ENCODE measurements around the gene MYH15.

MYH15 gene

GRCh38 chr3:108509263-108509662 is 1.1 kb downstream of the MYH15 start:
- Histone ChIP-seq H3K4me1 (ENCODE audit: control insufficient read depth, low read depth, low read length) (no peaks in the 10 kb centered on the region), H3K27ac (ENCODE audit: low read length) (no peak overlapping the region), H3K9ac (ENCODE audit: low read length) (no peak overlapping the region), H3K36me3 (ENCODE audit: control insufficient read depth, low read depth, low read length) (no peaks in the 10 kb centered on the region), H3K4me3 (ENCODE audit: low read length) (no peak overlapping the region), H3K9me3 (ENCODE audit: control insufficient read depth, low read depth, low read length) (no peaks in the 10 kb centered on the region), H3K27me3 (ENCODE audit: control insufficient read depth, insufficient read depth, low read length) (no peaks in the 10 kb centered on the region)

- Histone ChIP-seq H3K9ac (ENCODE audit: low read length) (no peak overlapping the region), H3K4me3 (ENCODE audit: low read length) (no peak overlapping the region), H3K9me3 (ENCODE audit: control insufficient read depth, low read depth, low read length) (no peaks in the 10 kb centered on the region), H3K27me3 (ENCODE audit: control insufficient read depth, insufficient read depth, low read length) (no peaks in the 10 kb centered on the region), H3K4me1 (ENCODE audit: control insufficient read depth, low read depth, low read length) (no peaks in the 10 kb centered on the region), H3K36me3 (ENCODE audit: control insufficient read depth, low read depth, low read length) (no peaks in the 10 kb centered on the region), H3K27ac (ENCODE audit: low read length) (no peak overlapping the region)
Measured at GRCh38 chr3:108507902-108508301, 2.5 kb downstream of the MYH15 start.

GRCh38 chr3:108505811-108506210 is 4.6 kb downstream of the MYH15 start:
- Histone ChIP-seq H3K4me1 (ENCODE audit: control insufficient read depth, low read depth, low read length) (no peaks in the 10 kb centered on the region), H3K36me3 (ENCODE audit: control insufficient read depth, low read depth, low read length) (no peaks in the 10 kb centered on the region), H3K9ac (ENCODE audit: low read length) (no peak overlapping the region), H3K27ac (ENCODE audit: low read length) (no peak overlapping the region), H3K27me3 (ENCODE audit: control insufficient read depth, insufficient read depth, low read length) (no peaks in the 10 kb centered on the region), H3K9me3 (ENCODE audit: control insufficient read depth, low read depth, low read length) (no peaks in the 10 kb centered on the region), H3K4me3 (ENCODE audit: low read length) (no peak overlapping the region)

- no peaks in the 10 kb centered on the region for H3K27me3 ChIP-seq (ENCODE audit: control insufficient read depth, insufficient read depth, low read length)
- H3K4me3 ChIP-seq (ENCODE audit: low read length): no peak overlapping the region
- H3K36me3 ChIP-seq (ENCODE audit: control insufficient read depth, low read depth, low read length): no peaks in the 10 kb centered on the region
- no peaks in the 10 kb centered on the region for H3K9me3 ChIP-seq (ENCODE audit: control insufficient read depth, low read depth, low read length)
- H3K27ac ChIP-seq (ENCODE audit: low read length): no peak overlapping the region
- no peak overlapping the region for H3K9ac ChIP-seq (ENCODE audit: low read length)
- no peaks in the 10 kb centered on the region for H3K4me1 ChIP-seq (ENCODE audit: control insufficient read depth, low read depth, low read length)
Measured at GRCh38 chr3:108503722-108504121, 6.7 kb downstream of the MYH15 start.

- Histone ChIP-seq H3K27me3 (ENCODE audit: control insufficient read depth, insufficient read depth, low read length) (no peaks in the 10 kb centered on the region), H3K27ac (ENCODE audit: low read length) (no peak overlapping the region), H3K36me3 (ENCODE audit: control insufficient read depth, low read depth, low read length) (no peaks in the 10 kb centered on the region), H3K9me3 (ENCODE audit: control insufficient read depth, low read depth, low read length) (no peaks in the 10 kb centered on the region), H3K4me1 (ENCODE audit: control insufficient read depth, low read depth, low read length) (no peaks in the 10 kb centered on the region), H3K4me3 (ENCODE audit: low read length) (no peak overlapping the region), H3K9ac (ENCODE audit: low read length) (no peak overlapping the region)
Measured at GRCh38 chr3:108501535-108501934, 8.9 kb downstream of the MYH15 start.

GRCh38 chr3:108500728-108501127 is 9.7 kb downstream of the MYH15 start:
- no peaks in the 10 kb centered on the region for H3K27me3 ChIP-seq (ENCODE audit: control insufficient read depth, insufficient read depth, low read length)
- no peaks in the 10 kb centered on the region for H3K9me3 ChIP-seq (ENCODE audit: control insufficient read depth, low read depth, low read length)
- H3K9ac ChIP-seq (ENCODE audit: low read length): no peak overlapping the region
- H3K27ac ChIP-seq (ENCODE audit: low read length): no peak overlapping the region
- no peaks in the 10 kb centered on the region for H3K36me3 ChIP-seq (ENCODE audit: control insufficient read depth, low read depth, low read length)
- no peaks in the 10 kb centered on the region for H3K4me1 ChIP-seq (ENCODE audit: control insufficient read depth, low read depth, low read length)
- H3K4me3 ChIP-seq (ENCODE audit: low read length): no peak overlapping the region

GRCh38 chr3:108497271-108497670 is 13.1 kb downstream of the MYH15 start:
- Histone ChIP-seq H3K27me3 (ENCODE audit: control insufficient read depth, insufficient read depth, low read length) (no peaks in the 10 kb centered on the region), H3K27ac (ENCODE audit: low read length) (no peak overlapping the region), H3K36me3 (ENCODE audit: control insufficient read depth, low read depth, low read length) (no peaks in the 10 kb centered on the region), H3K4me3 (ENCODE audit: low read length) (no peak overlapping the region), H3K9me3 (ENCODE audit: control insufficient read depth, low read depth, low read length) (no peaks in the 10 kb centered on the region), H3K9ac (ENCODE audit: low read length) (no peak overlapping the region), H3K4me1 (ENCODE audit: control insufficient read depth, low read depth, low read length) (no peaks in the 10 kb centered on the region)

- Histone ChIP-seq H3K9ac (ENCODE audit: low read length) (no peak overlapping the region), H3K9me3 (ENCODE audit: control insufficient read depth, low read depth, low read length) (no peaks in the 10 kb centered on the region), H3K4me3 (ENCODE audit: low read length) (no peak overlapping the region), H3K27me3 (ENCODE audit: control insufficient read depth, insufficient read depth, low read length) (no peaks in the 10 kb centered on the region), H3K27ac (ENCODE audit: low read length) (no peak overlapping the region), H3K4me1 (ENCODE audit: control insufficient read depth, low read depth, low read length) (no peaks in the 10 kb centered on the region), H3K36me3 (ENCODE audit: control insufficient read depth, low read depth, low read length) (no peaks in the 10 kb centered on the region)
Measured at GRCh38 chr3:108495717-108496116, 14.7 kb downstream of the MYH15 start.

GRCh38 chr3:108494906-108495531 is 15.4 kb downstream of the MYH15 start:
- H3K9ac ChIP-seq (ENCODE audit: low read length): no peak overlapping the region
- H3K27me3 ChIP-seq (ENCODE audit: control insufficient read depth, insufficient read depth, low read length): no peaks in the 10 kb centered on the region
- no peak overlapping the region for H3K27ac ChIP-seq (ENCODE audit: low read length)
- no peaks in the 10 kb centered on the region for H3K36me3 ChIP-seq (ENCODE audit: control insufficient read depth, low read depth, low read length)
- no peak overlapping the region for H3K4me3 ChIP-seq (ENCODE audit: low read length)
- no peaks in the 10 kb centered on the region for H3K4me1 ChIP-seq (ENCODE audit: control insufficient read depth, low read depth, low read length)
- H3K9me3 ChIP-seq (ENCODE audit: control insufficient read depth, low read depth, low read length): no peaks in the 10 kb centered on the region

- Histone ChIP-seq H3K9ac (ENCODE audit: low read length) (no peak overlapping the region), H3K4me3 (ENCODE audit: low read length) (no peak overlapping the region), H3K9me3 (ENCODE audit: control insufficient read depth, low read depth, low read length) (no peaks in the 10 kb centered on the region), H3K27me3 (ENCODE audit: control insufficient read depth, insufficient read depth, low read length) (no peaks in the 10 kb centered on the region), H3K36me3 (ENCODE audit: control insufficient read depth, low read depth, low read length) (no peaks in the 10 kb centered on the region), H3K27ac (ENCODE audit: low read length) (no peak overlapping the region), H3K4me1 (ENCODE audit: control insufficient read depth, low read depth, low read length) (no peaks in the 10 kb centered on the region)
Measured at GRCh38 chr3:108493862-108494261, 16.5 kb downstream of the MYH15 start.

- no peaks in the 10 kb centered on the region for H3K36me3 ChIP-seq (ENCODE audit: control insufficient read depth, low read depth, low read length)
- H3K4me1 ChIP-seq (ENCODE audit: control insufficient read depth, low read depth, low read length): peaks cover 5% of the 10 kb centered on the region
- H3K27me3 ChIP-seq (ENCODE audit: control insufficient read depth, insufficient read depth, low read length): no peaks in the 10 kb centered on the region
- no peak overlapping the region for H3K9ac ChIP-seq (ENCODE audit: low read length)
- H3K27ac ChIP-seq (ENCODE audit: low read length): no peak overlapping the region
- no peak overlapping the region for H3K4me3 ChIP-seq (ENCODE audit: low read length)
- no peaks in the 10 kb centered on the region for H3K9me3 ChIP-seq (ENCODE audit: control insufficient read depth, low read depth, low read length)
Measured at GRCh38 chr3:108491456-108491855, 18.9 kb downstream of the MYH15 start.

- Histone ChIP-seq H3K27me3 (ENCODE audit: control insufficient read depth, insufficient read depth, low read length) (no peaks in the 10 kb centered on the region), H3K27ac (ENCODE audit: low read length) (no peak overlapping the region)
Measured at GRCh38 chr3:108489776-108490175, 20.6 kb downstream of the MYH15 start.

More at GRCh38 chr3:108489776-108490175, 20.6 kb downstream of the MYH15 start:
- no peak overlapping the region for H3K4me3 ChIP-seq (ENCODE audit: low read length)
- no peak overlapping the region for H3K9ac ChIP-seq (ENCODE audit: low read length)
- H3K36me3 ChIP-seq (ENCODE audit: control insufficient read depth, low read depth, low read length): no peaks in the 10 kb centered on the region
- peaks cover 22% of the 10 kb centered on the region for H3K4me1 ChIP-seq (ENCODE audit: control insufficient read depth, low read depth, low read length)
- H3K9me3 ChIP-seq (ENCODE audit: control insufficient read depth, low read depth, low read length): no peaks in the 10 kb centered on the region
